K562 (cell line): Measurements from ENCODE around the gene QRICH1. TPM values are rescaled to one million over a fixed set of nuclear protein-coding genes. Genes with fewer than 3 reads are reported as not detected.

Experiments
- ATAC-seq: fragments of 200-7000 bp; cut with Tn5 transposase; 3 replicates; pipeline ENCODE4 v1.9.1; 2020; ENCODE audit warnings: moderate library complexity
- BruUV-seq: library from RNA; stranded (reverse); fragments of 400-500 nt; replicated peaks from 2 replicates; lab custom pipeline; 2021; lab: Mats Ljungman, UMichigan
- CTCF ChIA-PET: fragments of 300-600 bp; formaldehyde crosslinking; extraction: SDS; loops from one replicate; lab custom pipeline; 2021; ENCODE audit warnings: low intra/inter-chr PET ratio; lab: Yijun Ruan, JAX
- POLR2A ChIA-PET: fragments of 300-600, 350-650 bp; sonication (Branson Sonifier 250); formaldehyde crosslinking; extraction: SDS; loops from one replicate; lab custom pipeline; 2021; ENCODE audit warnings: antibody characterized with exemption, inconsistent platforms; lab: Yijun Ruan, JAX
- DNase-seq, 4 experiments: peaks; one replicate each; pipeline versions ENCODE4 v3.0.0 to v3.0.0-alpha.2; 2011 to 2018; ENCODE audit warnings: low spot score in 3 of 4, mixed read lengths in 3 of 4; ENCODE audit errors: extremely low read depth in 1 of 4
- FAIRE-seq: peaks from 2 replicates; lab custom pipeline; 2011; peaks lifted over from hg19 to GRCh38; lab: Jason Lieb, UNC
- H2AFZ ChIP-seq: 2 replicates; pipeline ENCODE4 v1.6.0; 2011; ENCODE audit warnings: low read depth, low read length, control low read depth, inconsistent platforms
- H3K27ac ChIP-seq: fragments of 200-600 bp; 3 replicates; pipeline ENCODE4 v1.8.0; 2011; ENCODE audit warnings: low read depth, mild to moderate bottlenecking, control low read depth, inconsistent platforms, low read length, moderate library complexity, mixed read lengths; ENCODE audit errors: extremely low read depth
- H3K27me3 ChIP-seq, 2 experiments: fragments of 300-600 bp in 1 of 2; 2 replicates in 1 of 2; 3 replicates in 1 of 2; pipeline versions ENCODE4 v1.6.0 to v1.8.0; 2011; ENCODE audit warnings: inconsistent platforms in 2 of 2, low read length in 2 of 2, mild to moderate bottlenecking in 1 of 2, mixed read lengths in 1 of 2, moderate library complexity in 1 of 2; ENCODE audit not compliant: control insufficient read depth in 2 of 2, insufficient read depth in 2 of 2
- H3K36me3 ChIP-seq: fragments of 300-600 bp; 3 replicates; pipeline ENCODE4 v1.8.0; 2011; ENCODE audit warnings: mild to moderate bottlenecking, low read length, inconsistent platforms; ENCODE audit not compliant: control insufficient read depth, insufficient read depth
- H3K4me1 ChIP-seq, 2 experiments: fragments of 200-600 bp in 1 of 2; replicated peaks in 1 of 2; 2 replicates in 1 of 2; 3 replicates in 1 of 2; pipeline versions ENCODE4 v1.5.1 to v1.8.0; 2011; ENCODE audit warnings: inconsistent platforms in 2 of 2, low read length in 2 of 2, mild to moderate bottlenecking in 1 of 2, mixed read lengths in 1 of 2, moderate library complexity in 1 of 2; ENCODE audit not compliant: control insufficient read depth in 2 of 2, insufficient read depth in 2 of 2
- H3K4me2 ChIP-seq: 2 replicates; pipeline ENCODE4 v1.6.1; 2011; ENCODE audit warnings: low read length, control low read depth, inconsistent platforms, mixed read lengths; ENCODE audit not compliant: insufficient read depth
- H3K4me3 ChIP-seq: fragments of 200-600 bp; sonication (generic), shearing (Covaris generic); 2 replicates; pipeline ENCODE4 v1.5.1; 2016; ENCODE audit warnings: control low read depth, inconsistent platforms
- H3K79me2 ChIP-seq: fragments of 200-600 bp; 3 replicates; pipeline ENCODE4 v1.8.0; 2011; ENCODE audit warnings: low read length, inconsistent platforms; ENCODE audit not compliant: control insufficient read depth, insufficient read depth
- H3K9ac ChIP-seq, 2 experiments: 2 replicates each; pipeline versions ENCODE4 v1.6.0 to v1.6.1; 2011; ENCODE audit warnings: low read depth in 2 of 2, low read length in 2 of 2, control low read depth in 1 of 2, inconsistent platforms in 1 of 2, mild to moderate bottlenecking in 1 of 2, mixed read lengths in 1 of 2; ENCODE audit not compliant: insufficient read depth in 1 of 2
- H3K9me1 ChIP-seq: one replicate; pipeline ENCODE4 v1.6.0; 2011; ENCODE audit warnings: inconsistent platforms, mild to moderate bottlenecking, low read length, moderate library complexity; ENCODE audit not compliant: control insufficient read depth, insufficient read depth
- H3K9me3 ChIP-seq: replicated peaks from 2 replicates; pipeline ENCODE4 v1.5.1; 2011; ENCODE audit warnings: low read depth, low read length, inconsistent platforms; ENCODE audit not compliant: control insufficient read depth, insufficient read depth
- H4K20me1 ChIP-seq: replicated peaks from 2 replicates; pipeline ENCODE4 v1.6.1; 2011; ENCODE audit warnings: low read length, inconsistent platforms, mixed read lengths; ENCODE audit not compliant: control insufficient read depth, insufficient read depth
- ARID4B ChIP-seq: sonication (generic); formaldehyde crosslinking; IDR thresholded peaks from 2 replicates; pipeline ENCODE4 v1.8.0; 2022; ENCODE audit warnings: mild to moderate bottlenecking, missing genetic modification reagents
- ESRRA ChIP-seq: fragments of 450-650 bp; IDR thresholded peaks from 2 replicates; pipeline ENCODE4 v1.6.1; 2014; ENCODE audit warnings: low read depth, mild to moderate bottlenecking, moderate library complexity, borderline replicate concordance
- FOXK1 ChIP-seq: sonication (generic); formaldehyde crosslinking; IDR thresholded peaks from 2 replicates; pipeline ENCODE4 v1.8.0; 2022; ENCODE audit warnings: missing genetic modification reagents, mild to moderate bottlenecking, borderline replicate concordance
- NR3C1 ChIP-seq: sonication (generic); formaldehyde crosslinking; IDR thresholded peaks from 2 replicates; pipeline ENCODE4 v1.8.1; 2022; ENCODE audit warnings: missing genetic modification reagents
- NRF1 ChIP-seq, 2 experiments: fragments of 450-650 bp; IDR thresholded peaks in 1 of 2; conservative IDR thresholded peaks in 1 of 2; 2 replicates each; pipeline ENCODE4 v1.6.1; 2014; ENCODE audit warnings: mild to moderate bottlenecking in 2 of 2
- PBX2 ChIP-seq, 2 experiments: IDR thresholded peaks in 1 of 2; conservative IDR thresholded peaks in 1 of 2; 2 replicates each; pipeline ENCODE4 v1.6.1; 2016; ENCODE audit warnings: low read depth in 2 of 2, mild to moderate bottlenecking in 1 of 2, missing compliant biosample characterization in 1 of 2, missing genetic modification characterization in 1 of 2, moderate library complexity in 1 of 2
- SMAD4 ChIP-seq: fragments of 250-450 bp; sonication (Bioruptor Pico); conservative IDR thresholded peaks from 2 replicates; pipeline ENCODE4 v1.8.0; 2021; ENCODE audit warnings: inconsistent platforms, mild to moderate bottlenecking, moderate library complexity
- U2AF1 ChIP-seq: fragments of 200-400 bp; formaldehyde crosslinking; optimal IDR thresholded peaks from 2 replicates; pipeline ENCODE3; 2017; ENCODE audit warnings: mild to moderate bottlenecking, low read depth, low read length, moderate library complexity
- ZNF639 ChIP-seq, 2 experiments: fragments of 200-800 bp in 1 of 2; sonication (Bioruptor generic) in 1 of 2; sonication (generic) in 1 of 2; formaldehyde crosslinking in 1 of 2; IDR thresholded peaks in 1 of 2; conservative IDR thresholded peaks in 1 of 2; 2 replicates each; pipeline versions ENCODE4 v1.5.0 to v1.6.1; 2016 to 2020; ENCODE audit warnings: missing compliant biosample characterization in 1 of 2, missing genetic modification characterization in 1 of 2, missing genetic modification reagents in 1 of 2
- WGBS: fragments of 100-300 bp; shearing (Covaris generic); methylation state at CpG from one replicate; pipeline ENCODE4 v1.1.6; 2016; ENCODE audit warnings: low coverage, mixed read lengths; ENCODE audit not compliant: insufficient coverage; ENCODE audit errors: missing lambda C conversion rate; 5-methylcytosine and 5-hydroxymethylcytosine counted together
- in situ Hi-C: fragments of 300-500 bp; cut with MboI; formaldehyde crosslinking; loops from 4 replicates; pipeline ENCODE4 v1.15.0; 2018; ENCODE audit warnings: inconsistent platforms, mixed read lengths
- intact Hi-C: fragments of 100-400 bp; cut with micrococcal nuclease; formaldehyde crosslinking; loops from 2 replicates; pipeline ENCODE4 v1.14.2; 2022
- polyA plus RNA-seq, 8 experiments: library from polyadenylated mRNA; depleted of rRNA in 4 of 8; stranded (reverse) in 5 of 8; unstranded in 3 of 8; fragments of >200 nt; fragmentation: Nextera tagmentation in 2 of 8; fragmentation: Illumina TruSeq in 1 of 8; extraction: Ambion mirVana in 2 of 8; extraction: Trizol in 1 of 8; gene quantifications; 2 replicates each; pipeline versions ENCODE4 v1.2.1 to v1.2.3, GENCODE V29; 2011 to 2014; ENCODE audit warnings: inconsistent platforms in 1 of 8, missing spikeins in 1 of 8
- total RNA-seq, 7 experiments: library from RNA; depleted of rRNA in 6 of 7; stranded (reverse); fragments of >200 nt in 6 of 7; fragmentation: Illumina TruSeq in 2 of 7; extraction: Trizol in 2 of 7; gene quantifications; 2 replicates each; pipeline versions ENCODE4 v1.2.1 to v1.2.3, GENCODE V29; 2011 to 2021; ENCODE audit warnings: low replicate concordance in 1 of 7

The QRICH1 gene
- total and polyA plus RNA-seq, 9 of the 15 experiments (the other 6 are each of a cell fraction or from before 2014, with no cell fraction given): 20.1 to 99.2 (median 56.7) TPM

GRCh38 chr3:49092938-49093852 lies 676 bp downstream of the QRICH1 start:
- Histone ChIP-seq H3K9ac (peak overlapping the region; percentile 87 to 99), H2AFZ (peak overlapping the region; percentile 98; the same call in 1 of the 2 replicates), H3K79me2 (peaks cover 51% of the 10 kb centered on the region), H3K4me3 (peak overlapping the region; percentile 62), H3K9me1 (no peaks in the 10 kb centered on the region), H3K36me3 (peaks cover 44% of the 10 kb centered on the region), H3K27ac (peak overlapping the region; percentile 97), H3K9me3 (no peaks in the 10 kb centered on the region), H3K27me3 (no peaks in the 10 kb centered on the region), H4K20me1 (peaks cover 16% of the 10 kb centered on the region), H3K4me2 (peak overlapping the region; percentile 91), H3K4me1 (peaks cover 11 to 22% of the 10 kb centered on the region in 2 experiments; a peak in 4 of 5 replicates)
- DNase-seq (peak; percentile 71 to 88 (median 72)), FAIRE-seq (no peak), ATAC-seq (peak; percentile 42)
- TSS peak; percentile 58 for BruUV-seq
- under 1% methylated on average over 15 of the region's 86 CpGs for WGBS
- ChIA-PET POLR2A (interaction anchor here (0.6 to 2.7 kb wide), 26 partner anchors 8 to 905 kb away, joined by 3 to 31 read pairs (median 4); partner anchors contain the start of genes DALRD3, NDUFAF3, QARS1 and USP4), CTCF (no interaction called here)
- in situ Hi-C loops (no loop called here), intact Hi-C loops (no loop called here)
- TF ChIP-seq FOXK1 (CRISPR knock-in tag): peak; percentile 68; the same call in 1 of the 2 replicates
- 0 out of 2 replicates have a peak, but pooled peaks have one; percentile 27 for TF ChIP-seq NR3C1
- TF ChIP-seq NRF1 (conservative IDR thresholded peaks at IDR 0.05 in 1 of 2, IDR thresholded peaks at IDR 0.05 in 1 of 2): peak; percentile 80 to 83
- TF ChIP-seq ESRRA: 0 out of 2 replicates have a peak, but pooled peaks have one; percentile 38
- peak in 1 of 2 experiments; percentile 86; a peak in 1 of 4 replicates for TF ChIP-seq ZNF639 (CRISPR knock-in tag; conservative IDR thresholded peaks at IDR 0.05 in 1 of 2, IDR thresholded peaks at IDR 0.05 in 1 of 2)
- 0 out of 2 replicates have a peak, but pooled peaks have one; percentile 62 for TF ChIP-seq SMAD4
- peak; percentile 31; the same call in 1 of the 2 replicates for TF ChIP-seq ARID4B (CRISPR knock-in tag)
- TF ChIP-seq U2AF1: peak; percentile 46
- no peak for TF ChIP-seq PBX2 (CRISPR knock-in tag; IDR thresholded peaks at IDR 0.05; ENCODE audit: low read depth)
- TF ChIP-seq PBX2 (tag; conservative IDR thresholded peaks at IDR 0.05; ENCODE audit: low read depth): no peak
